ENCODE results near the gene LCN15. TPM values are rescaled to one million over a fixed set of nuclear protein-coding genes. Genes with fewer than 3 reads are reported as not detected.
"Not testable (repeated sequence)": the region's sequence is repeated elsewhere in the genome, so short reads cannot be mapped to it uniquely, and the experiment has no call there.

LCN15 gene
- total and polyA plus RNA-seq, 9 donors = not detected

DNA sequence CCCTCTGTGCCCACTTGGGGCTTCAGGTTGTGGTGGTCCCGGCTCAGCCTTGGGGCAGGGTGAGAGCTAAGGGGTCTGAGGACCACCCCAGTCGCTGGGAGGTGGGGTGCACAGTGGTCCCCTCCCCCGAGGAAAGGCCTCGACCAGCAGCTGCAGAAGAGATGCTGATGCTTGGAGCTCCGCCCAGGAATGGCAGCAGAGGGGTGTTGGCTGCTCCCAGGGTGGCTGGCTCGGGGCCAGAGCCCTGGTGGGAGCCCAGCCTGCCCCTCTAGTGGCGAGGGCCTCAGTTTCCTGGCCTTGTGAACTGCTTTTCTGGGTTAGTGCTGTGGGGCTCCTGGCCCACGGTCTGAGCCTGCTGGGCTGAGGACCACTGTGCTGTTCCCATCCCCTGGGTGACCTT is 50.8 kb downstream of the LCN15 start:
- Histone ChIP-seq H3K4me1 (ENCODE audit: insufficient read depth) (peaks cover 6% of the 10 kb centered on the region), H3K36me3 (no peaks in the 10 kb centered on the region), H3K27me3 (no peaks in the 10 kb centered on the region), H3K27ac (no peak overlapping the region), H3K4me3 (no peak overlapping the region), H3K9me3 (no peaks in the 10 kb centered on the region)
- intact Hi-C loops (cut with DNase I) = no loop called here
- TF ChIP-seq POLR2A (IDR thresholded peaks at IDR 0.05) = no peak
- TF ChIP-seq EP300 (IDR thresholded peaks at IDR 0.05) = no peak
- TF ChIP-seq, protein P1, sequence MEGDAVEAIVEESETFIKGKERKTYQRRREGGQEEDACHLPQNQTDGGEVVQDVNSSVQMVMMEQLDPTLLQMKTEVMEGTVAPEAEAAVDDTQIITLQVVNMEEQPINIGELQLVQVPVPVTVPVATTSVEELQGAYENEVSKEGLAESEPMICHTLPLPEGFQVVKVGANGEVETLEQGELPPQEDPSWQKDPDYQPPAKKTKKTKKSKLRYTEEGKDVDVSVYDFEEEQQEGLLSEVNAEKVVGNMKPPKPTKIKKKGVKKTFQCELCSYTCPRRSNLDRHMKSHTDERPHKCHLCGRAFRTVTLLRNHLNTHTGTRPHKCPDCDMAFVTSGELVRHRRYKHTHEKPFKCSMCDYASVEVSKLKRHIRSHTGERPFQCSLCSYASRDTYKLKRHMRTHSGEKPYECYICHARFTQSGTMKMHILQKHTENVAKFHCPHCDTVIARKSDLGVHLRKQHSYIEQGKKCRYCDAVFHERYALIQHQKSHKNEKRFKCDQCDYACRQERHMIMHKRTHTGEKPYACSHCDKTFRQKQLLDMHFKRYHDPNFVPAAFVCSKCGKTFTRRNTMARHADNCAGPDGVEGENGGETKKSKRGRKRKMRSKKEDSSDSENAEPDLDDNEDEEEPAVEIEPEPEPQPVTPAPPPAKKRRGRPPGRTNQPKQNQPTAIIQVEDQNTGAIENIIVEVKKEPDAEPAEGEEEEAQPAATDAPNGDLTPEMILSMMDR (IDR thresholded peaks at IDR 0.05) = no peak
- 35 to 46% (median 36%) methylated on average over 7 to 8 of the region's 8 CpGs for WGBS, 3 donors
- DNase-seq = peak in 1 of 5 donors; percentile 54

DNA sequence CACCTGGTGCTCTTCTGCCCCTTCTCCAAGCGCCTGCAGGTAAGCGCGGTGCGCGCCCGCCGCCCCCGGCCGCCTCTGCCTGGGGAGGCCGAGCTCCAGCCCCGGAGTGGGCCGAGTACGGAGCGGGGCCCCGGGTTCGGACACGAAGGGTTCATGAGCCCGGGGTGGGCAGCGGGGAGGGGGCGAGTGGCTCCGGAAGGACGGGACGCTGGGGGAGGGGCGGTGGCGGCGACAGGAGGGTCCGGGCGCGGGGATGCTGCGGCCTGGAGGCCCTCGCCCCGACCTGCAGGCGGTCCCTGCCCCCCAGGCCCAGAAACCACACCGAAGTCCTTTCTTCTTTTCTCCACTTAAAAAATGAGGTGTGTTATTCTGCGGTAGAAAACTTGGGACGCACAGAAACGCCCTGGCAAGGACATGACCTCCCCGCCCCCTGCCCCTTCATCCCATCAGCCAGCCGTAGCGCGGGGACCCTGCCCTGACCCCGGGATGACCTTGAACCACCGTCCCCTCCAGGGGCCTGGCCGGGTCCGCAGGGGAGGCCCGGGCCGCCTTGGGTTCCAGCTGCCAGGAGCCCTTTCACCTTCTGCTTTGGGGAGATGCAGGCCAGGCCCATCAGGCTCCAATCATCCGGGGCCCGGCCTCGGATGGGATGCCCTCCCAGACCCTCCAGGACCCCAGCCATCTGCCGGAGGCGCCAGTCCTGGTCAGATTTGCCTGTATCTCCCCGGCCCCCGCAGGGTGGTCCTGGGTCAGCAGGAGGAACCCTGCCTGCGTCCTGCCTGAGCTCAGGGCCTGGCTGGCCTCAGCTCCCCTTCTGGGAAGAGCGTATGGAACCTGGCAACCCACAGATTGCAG is 51.4 kb downstream of the LCN15 start:
- peak overlapping the region; percentile 51 for H3K4me3 ChIP-seq
- no peak overlapping the region for H3K27ac ChIP-seq
- peak in 1 of 5 donors; percentile 51 for DNase-seq
- intact Hi-C loops (cut with DNase I) = no loop called here
- peaks cover 6% of the 10 kb centered on the region for H3K4me1 ChIP-seq (ENCODE audit: insufficient read depth)
- H3K9me3 ChIP-seq = no peaks in the 10 kb centered on the region
- TF ChIP-seq EP300 (IDR thresholded peaks at IDR 0.05) = no peak
- TF ChIP-seq, protein P1 (IDR thresholded peaks at IDR 0.05) = no peak
- no peak for TF ChIP-seq POLR2A (IDR thresholded peaks at IDR 0.05)
- no peaks in the 10 kb centered on the region for H3K27me3 ChIP-seq
- 3 to 6% (median 4%) methylated on average over 48 to 56 of the region's 56 CpGs for WGBS, 3 donors
- no peaks in the 10 kb centered on the region for H3K36me3 ChIP-seq

DNA sequence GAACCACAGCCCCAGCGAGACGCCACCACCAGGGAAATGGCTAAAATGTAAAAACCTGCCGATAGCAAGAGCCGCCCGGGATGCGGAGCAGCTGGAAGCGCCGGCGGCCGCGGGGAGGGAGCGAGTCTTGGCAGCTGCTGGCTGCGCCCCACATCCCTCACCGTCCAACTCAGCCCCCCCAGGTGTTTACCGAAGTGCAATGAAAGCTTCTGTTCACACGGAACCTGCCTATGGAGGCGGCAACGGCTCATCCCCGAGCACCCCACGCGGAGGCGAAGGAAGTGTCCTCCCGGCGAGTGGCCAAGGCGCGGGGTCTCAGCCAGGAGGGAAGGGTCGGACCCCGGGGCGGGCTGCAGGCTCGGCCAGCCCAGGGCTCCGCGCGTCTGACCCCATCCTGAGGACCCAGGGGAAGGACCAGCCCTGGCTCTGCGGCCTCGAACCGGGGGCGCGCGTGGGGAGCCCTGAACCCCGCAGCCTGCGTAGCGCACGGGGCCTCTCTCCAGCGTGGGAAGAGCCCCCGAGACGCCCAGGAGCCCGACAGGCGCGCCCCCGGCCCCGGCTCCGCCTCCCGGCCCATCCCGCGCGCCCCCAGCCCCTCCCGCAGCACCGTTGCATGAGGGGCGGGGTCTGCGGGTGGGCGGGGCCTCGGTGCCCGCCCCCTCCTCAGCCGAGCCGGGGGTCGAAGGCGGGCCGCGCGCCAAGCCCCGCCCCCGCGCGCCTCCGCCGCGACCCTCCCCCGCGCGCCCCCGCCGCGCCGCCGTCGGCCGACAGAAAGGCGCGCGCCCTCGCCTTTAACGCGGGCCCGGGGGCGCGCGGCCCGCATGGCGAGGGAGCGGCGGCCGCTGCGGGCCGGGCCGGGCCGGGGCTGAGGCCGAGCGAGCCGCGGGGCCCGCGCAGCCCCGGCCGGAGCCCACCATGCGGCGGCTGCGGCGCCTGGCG is 52.3 kb downstream of the LCN15 start, which contains the start of gene DIPK1B:
Gene DIPK1B, plus strand, starts transcription at position 822 of the 939 bp plus-strand sequence. Its CDS starts 94 bp downstream, at position 916.
- WGBS, 3 donors = 1 to 2% (median 1%) methylated on average over 59 to 118 of the region's 119 CpGs

DNA sequence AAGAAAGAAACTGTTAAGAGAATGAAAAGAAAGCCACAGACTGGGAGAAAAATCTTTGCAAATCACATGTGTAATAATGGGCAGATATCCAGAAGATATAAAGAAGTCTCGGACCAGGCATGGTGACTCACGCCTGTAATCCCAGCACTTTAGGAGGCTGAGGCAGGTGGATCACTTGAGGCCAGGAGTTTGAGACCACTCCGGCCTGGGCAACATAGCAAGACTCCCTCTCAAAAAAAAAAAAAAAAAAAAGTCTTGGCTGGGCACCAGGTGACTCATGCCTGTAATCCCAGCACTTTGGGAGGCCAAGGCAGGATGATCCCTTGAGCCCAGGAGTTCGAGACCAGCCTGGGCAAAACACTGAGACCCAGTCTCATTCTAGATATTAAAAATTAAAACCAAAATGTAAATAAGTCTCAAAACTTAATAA is 53.1 kb downstream of the LCN15 start:
- DNase-seq; H3K36me3 ChIP-seq; H3K27ac ChIP-seq; H3K4me3 ChIP-seq; intact Hi-C loops (cut with DNase I); H3K27me3 ChIP-seq; H3K9me3 ChIP-seq; H3K4me1 ChIP-seq (ENCODE audit: insufficient read depth): not testable (repeated sequence)
- 35 to 41% (median 41%) methylated on average over 4 of the region's 4 CpGs for WGBS, 3 donors

More for the DNA sequence above, 52.3 kb downstream of the LCN15 start, which contains the start of gene DIPK1B:
- H3K27ac ChIP-seq = peak within 1 kb of the TSS; percentile 20 to 21
- TF ChIP-seq, protein P1 (IDR thresholded peaks at IDR 0.05) = no peak
- no peak for TF ChIP-seq POLR2A (IDR thresholded peaks at IDR 0.05)
- TF ChIP-seq EP300 (IDR thresholded peaks at IDR 0.05) = no peak
- H3K4me1 ChIP-seq (ENCODE audit: insufficient read depth) = peaks cover 6% of the 10 kb centered on the region
- peak in 2 of 5 donors; percentile 55 to 67 for DNase-seq
- no peaks in the 10 kb centered on the region for H3K9me3 ChIP-seq
- intact Hi-C loops (cut with DNase I) = no loop called here
- no peaks in the 10 kb centered on the region for H3K27me3 ChIP-seq
- H3K36me3 ChIP-seq = no peaks in the 10 kb centered on the region
- peak within 1 kb of the TSS; percentile 51 for H3K4me3 ChIP-seq

Measured in ovary (tissue), 9 donors.